Measurements from ENCODE around the gene TMEM31. TPM values are rescaled to one million over a fixed set of nuclear protein-coding genes. Genes with fewer than 3 reads are reported as not detected.

The TMEM31 gene
- total and polyA plus RNA-seq, 2 of the 8 experiments (the other 6 are each of a cell fraction or from before 2014, with no cell fraction given) = 0.65 TPM; not detected in 1

GRCh38 chrX:103685396-103685795 lies 25.3 kb upstream of the TMEM31 start (continued):
- TF ChIP-seq CHD7 (IDR thresholded peaks at IDR 0.05; ENCODE audit: insufficient replicate concordance, low read length) (no peak), USF2 (IDR thresholded peaks at IDR 0.05; ENCODE audit: low read length) (no peak), EP300 (IDR thresholded peaks at IDR 0.05; ENCODE audit: borderline replicate concordance in 1 of 2, low read depth in 2 of 2, low read length in 2 of 2) (no peak), BCL11A (IDR thresholded peaks at IDR 0.05; ENCODE audit: low read depth in 2 of 2, low read length in 2 of 2) (no peak), HDAC6 (IDR thresholded peaks at IDR 0.05; ENCODE audit: low read depth, low read length) (no peak), RFX5 (IDR thresholded peaks at IDR 0.05; ENCODE audit: borderline replicate concordance, low read depth, low read length) (no peak), NRF1 (IDR thresholded peaks at IDR 0.05; ENCODE audit: low read depth, low read length) (no peak), CHD1 (IDR thresholded peaks at IDR 0.05; ENCODE audit: low read depth, low read length) (no peak)
